Duodenal mucosa (tissue), 2 donors: Measurements from ENCODE around the gene CDH20.
A peak's percentile ranks its signal among the peaks of the same experiment; 100 is the strongest.

Experiments used
- H3K27ac ChIP-seq: one replicate; pipeline ENCODE4 v1.7.0; 2013; ENCODE audit warnings: low read depth, low read length
- H3K27me3 ChIP-seq, 2 donors: one replicate each; pipeline ENCODE4 v1.7.0; 2013; ENCODE audit warnings: low read length in 2 of 2, control low read depth in 1 of 2; ENCODE audit not compliant: insufficient read depth in 2 of 2, control insufficient read depth in 1 of 2
- H3K36me3 ChIP-seq, 2 donors: one replicate each; pipeline ENCODE4 v1.7.0; 2013; ENCODE audit warnings: low read length in 2 of 2, control low read depth in 1 of 2; ENCODE audit not compliant: insufficient read depth in 2 of 2, control insufficient read depth in 1 of 2
- H3K4me1 ChIP-seq, 2 donors: one replicate each; pipeline ENCODE4 v1.7.0; 2013; ENCODE audit warnings: low read length in 2 of 2, control low read depth in 1 of 2; ENCODE audit not compliant: insufficient read depth in 2 of 2, control insufficient read depth in 1 of 2
- H3K4me3 ChIP-seq, 2 donors: one replicate each; pipeline ENCODE4 v1.7.0; 2013; ENCODE audit warnings: low read length in 2 of 2, low read depth in 1 of 2
- H3K9ac ChIP-seq, 2 donors: one replicate each; pipeline ENCODE4 v1.7.0; 2013; ENCODE audit warnings: low read length in 2 of 2, low read depth in 1 of 2
- H3K9me3 ChIP-seq, 2 donors: one replicate each; pipeline ENCODE4 v1.7.0; 2013; ENCODE audit warnings: low read length in 2 of 2, control low read depth in 1 of 2; ENCODE audit not compliant: control insufficient read depth in 1 of 2

The CDH20 gene

GRCh38 chr18:61581578-61582201 lies 248.5 kb downstream of the CDH20 start:
- no peak overlapping the region for H3K27ac ChIP-seq
- H3K4me1 ChIP-seq = peaks cover 5% of the 10 kb centered on the region in 2 donors
- H3K27me3 ChIP-seq = peaks cover 0 to 4% of the 10 kb centered on the region in 2 donors
- H3K36me3 ChIP-seq = no peaks in the 10 kb centered on the region
- H3K9me3 ChIP-seq = no peaks in the 10 kb centered on the region
- H3K4me3 ChIP-seq = peak overlapping the region; percentile 51 to 60
- no peak overlapping the region for H3K9ac ChIP-seq

DNA sequence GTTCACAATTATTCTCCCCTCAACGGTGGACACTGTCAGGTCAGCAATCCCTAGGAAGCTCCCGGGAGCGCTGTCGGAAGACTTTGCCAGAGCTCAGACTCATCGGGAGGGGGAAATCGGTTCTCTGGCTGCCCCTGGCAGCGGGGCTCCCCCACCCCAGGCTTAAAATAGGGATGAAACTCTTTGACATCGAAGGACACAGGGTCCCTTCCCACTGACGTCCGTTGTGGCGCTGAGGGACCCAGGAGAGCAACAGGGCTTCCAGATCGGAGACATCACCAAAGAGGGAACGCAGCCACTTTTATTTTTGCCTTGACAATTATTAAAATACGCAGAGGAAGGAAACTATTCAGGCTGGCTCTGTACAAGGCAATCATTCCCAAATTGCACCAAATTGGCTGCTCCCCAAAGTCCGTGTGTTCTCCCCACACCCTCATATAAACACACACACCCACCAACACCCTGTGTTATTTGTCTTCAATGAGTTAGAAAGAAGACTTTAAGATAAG lies 249.0 kb downstream of the CDH20 start:
- H3K27me3 ChIP-seq = no peaks in the 10 kb centered on the region
- no peak overlapping the region for H3K9ac ChIP-seq
- H3K4me1 ChIP-seq = peaks cover 5% of the 10 kb centered on the region in 2 donors
- no peaks in the 10 kb centered on the region for H3K9me3 ChIP-seq
- peak overlapping the region; percentile 51 to 60 for H3K4me3 ChIP-seq
- no peaks in the 10 kb centered on the region for H3K36me3 ChIP-seq
- H3K27ac ChIP-seq = no peak overlapping the region

GRCh38 chr18:61583548-61583947 lies 250.3 kb downstream of the CDH20 start:
- no peak overlapping the region for H3K4me3 ChIP-seq
- no peak overlapping the region for H3K9ac ChIP-seq
- H3K36me3 ChIP-seq = no peaks in the 10 kb centered on the region
- no peaks in the 10 kb centered on the region for H3K27me3 ChIP-seq
- H3K9me3 ChIP-seq = no peaks in the 10 kb centered on the region
- peaks cover 5% of the 10 kb centered on the region in 2 donors for H3K4me1 ChIP-seq
- no peak overlapping the region for H3K27ac ChIP-seq

DNA sequence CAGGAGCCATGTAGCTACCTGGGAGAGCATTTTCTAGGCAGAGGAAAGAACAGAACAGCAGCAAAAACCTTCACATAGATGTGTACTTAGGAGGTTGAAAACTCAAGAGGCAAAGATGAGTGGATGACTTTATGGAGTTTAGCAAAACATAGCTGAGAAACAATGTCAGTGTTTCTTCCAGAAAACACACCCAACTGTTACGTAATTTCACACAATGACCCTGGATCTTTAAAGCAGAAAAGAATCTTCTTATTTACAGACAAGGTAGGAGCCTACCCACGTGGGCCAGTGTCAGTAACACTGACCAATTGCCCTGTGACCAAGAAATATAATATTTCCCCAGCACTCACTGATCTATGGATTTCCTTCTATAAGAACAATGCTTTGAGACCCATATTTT lies 254.6 kb downstream of the CDH20 start:
- Histone ChIP-seq H3K9ac (no peak overlapping the region), H3K27ac (no peak overlapping the region)

DNA sequence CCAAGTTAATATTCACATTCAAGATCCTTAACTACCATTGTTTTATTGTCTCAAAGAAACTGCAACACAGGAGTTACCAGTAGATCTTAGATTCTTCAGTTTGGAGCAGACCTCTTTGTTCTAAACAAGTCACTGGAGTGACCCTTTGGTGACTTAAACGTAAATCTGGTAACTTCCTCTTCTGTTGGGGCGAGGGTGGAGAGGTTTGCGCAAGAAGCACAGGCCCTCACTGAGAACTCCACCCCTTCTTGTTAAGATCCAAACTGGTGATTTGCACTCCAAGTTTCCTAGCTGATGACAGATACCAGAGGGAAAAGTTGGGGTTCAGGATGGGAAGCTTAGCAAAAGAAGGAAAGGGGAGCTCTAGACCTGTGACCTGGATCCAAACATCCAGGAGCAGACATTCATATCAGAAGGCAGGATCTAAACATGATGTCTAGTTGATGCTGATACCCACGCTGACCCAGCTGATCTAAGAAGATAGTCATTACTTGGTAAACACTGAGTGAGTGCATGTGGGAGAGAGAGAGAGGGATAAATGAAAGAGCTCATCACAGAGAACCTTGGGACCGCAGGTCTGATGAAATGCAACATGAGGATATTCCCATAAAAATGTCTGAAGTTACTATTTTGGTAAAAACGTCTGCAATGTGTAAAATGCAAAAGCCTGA lies 256.0 kb downstream of the CDH20 start:
- H3K27ac ChIP-seq = no peak overlapping the region
- no peaks in the 10 kb centered on the region for H3K4me1 ChIP-seq
- no peak overlapping the region for H3K4me3 ChIP-seq
- no peaks in the 10 kb centered on the region for H3K36me3 ChIP-seq
- H3K9me3 ChIP-seq = no peaks in the 10 kb centered on the region
- no peaks in the 10 kb centered on the region for H3K27me3 ChIP-seq
- no peak overlapping the region for H3K9ac ChIP-seq

More for the DNA sequence above, 254.6 kb downstream of the CDH20 start:
- Histone ChIP-seq H3K36me3 (no peaks in the 10 kb centered on the region), H3K4me3 (no peak overlapping the region), H3K9me3 (no peaks in the 10 kb centered on the region), H3K27me3 (no peaks in the 10 kb centered on the region), H3K4me1 (no peaks in the 10 kb centered on the region)

GRCh38 chr18:61589724-61590065 lies 256.5 kb downstream of the CDH20 start:
- no peak overlapping the region for H3K27ac ChIP-seq
- no peak overlapping the region for H3K4me3 ChIP-seq
- H3K4me1 ChIP-seq = no peaks in the 10 kb centered on the region
- no peak overlapping the region for H3K9ac ChIP-seq
- H3K36me3 ChIP-seq = no peaks in the 10 kb centered on the region
- H3K9me3 ChIP-seq = no peaks in the 10 kb centered on the region
- no peaks in the 10 kb centered on the region for H3K27me3 ChIP-seq

- Histone ChIP-seq H3K9ac (no peak overlapping the region), H3K27me3 (no peaks in the 10 kb centered on the region), H3K27ac (no peak overlapping the region), H3K4me1 (peaks cover 0 to 6% of the 10 kb centered on the region in 2 donors), H3K4me3 (no peak overlapping the region), H3K36me3 (no peaks in the 10 kb centered on the region), H3K9me3 (no peaks in the 10 kb centered on the region)
These were observed 258.0 kb downstream of the CDH20 start for GRCh38 chr18:61591253-61591652.

DNA sequence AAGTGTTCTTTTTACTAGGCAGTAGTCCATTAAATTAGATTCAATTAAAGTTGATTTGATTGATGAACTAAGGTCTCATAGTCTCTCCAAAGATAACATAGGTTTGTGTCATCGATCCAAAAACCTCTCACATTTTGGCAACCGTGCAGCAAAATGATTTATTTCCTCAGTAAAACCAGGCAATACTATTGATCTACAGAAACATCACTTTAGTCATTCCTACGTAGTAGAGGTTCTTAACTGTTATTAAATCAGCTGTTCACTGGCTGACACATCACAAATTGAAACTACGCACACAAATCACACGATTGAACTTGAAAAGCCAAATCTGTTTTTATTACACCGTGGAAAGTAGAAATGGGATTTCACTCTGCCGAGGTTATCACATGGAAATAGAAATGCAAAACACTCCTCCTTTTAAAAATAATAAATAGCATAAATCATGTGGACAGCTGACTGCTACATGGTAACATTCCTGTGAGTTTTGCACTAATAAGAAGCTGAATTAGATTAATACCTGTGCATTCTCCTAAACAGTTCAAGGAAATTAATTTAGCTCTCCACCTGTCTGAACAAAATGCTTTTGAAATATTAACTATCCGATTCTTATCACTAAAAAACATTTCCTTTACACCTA lies 262.5 kb downstream of the CDH20 start:
- no peak overlapping the region for H3K4me3 ChIP-seq
- no peak overlapping the region for H3K27ac ChIP-seq
- H3K27me3 ChIP-seq = no peaks in the 10 kb centered on the region
- H3K36me3 ChIP-seq = no peaks in the 10 kb centered on the region
- H3K9ac ChIP-seq = no peak overlapping the region
- peaks cover 0 to 6% of the 10 kb centered on the region in 2 donors for H3K4me1 ChIP-seq
- H3K9me3 ChIP-seq = no peaks in the 10 kb centered on the region

GRCh38 chr18:61596296-61596695 lies 263.1 kb downstream of the CDH20 start:
- Histone ChIP-seq H3K36me3 (no peaks in the 10 kb centered on the region), H3K27ac (no peak overlapping the region), H3K9me3 (no peaks in the 10 kb centered on the region), H3K4me1 (peaks cover 0 to 6% of the 10 kb centered on the region in 2 donors), H3K27me3 (no peaks in the 10 kb centered on the region), H3K4me3 (no peak overlapping the region), H3K9ac (no peak overlapping the region)

- Histone ChIP-seq H3K4me3 (no peak overlapping the region), H3K4me1 (peaks cover 0 to 6% of the 10 kb centered on the region in 2 donors), H3K9me3 (no peaks in the 10 kb centered on the region), H3K27ac (no peak overlapping the region), H3K9ac (no peak overlapping the region), H3K27me3 (no peaks in the 10 kb centered on the region), H3K36me3 (no peaks in the 10 kb centered on the region)
These were observed 264.1 kb downstream of the CDH20 start for GRCh38 chr18:61597316-61597715.
